GM12872 (cell line): ENCODE measurements around the gene APOB.

Experiments
- TF ChIP-seq, protein P1 (sequence below): IDR thresholded peaks from 3 replicates; pipeline ENCODE4 v1.5.1; 2011; ENCODE audit warnings: low read depth, mild to moderate bottlenecking, low read length, moderate library complexity; ENCODE audit not compliant: insufficient read depth

Gene APOB

GRCh38 chr2:21011453-21011852, 32.4 kb downstream of the APOB start:
- TF ChIP-seq, protein P1, sequence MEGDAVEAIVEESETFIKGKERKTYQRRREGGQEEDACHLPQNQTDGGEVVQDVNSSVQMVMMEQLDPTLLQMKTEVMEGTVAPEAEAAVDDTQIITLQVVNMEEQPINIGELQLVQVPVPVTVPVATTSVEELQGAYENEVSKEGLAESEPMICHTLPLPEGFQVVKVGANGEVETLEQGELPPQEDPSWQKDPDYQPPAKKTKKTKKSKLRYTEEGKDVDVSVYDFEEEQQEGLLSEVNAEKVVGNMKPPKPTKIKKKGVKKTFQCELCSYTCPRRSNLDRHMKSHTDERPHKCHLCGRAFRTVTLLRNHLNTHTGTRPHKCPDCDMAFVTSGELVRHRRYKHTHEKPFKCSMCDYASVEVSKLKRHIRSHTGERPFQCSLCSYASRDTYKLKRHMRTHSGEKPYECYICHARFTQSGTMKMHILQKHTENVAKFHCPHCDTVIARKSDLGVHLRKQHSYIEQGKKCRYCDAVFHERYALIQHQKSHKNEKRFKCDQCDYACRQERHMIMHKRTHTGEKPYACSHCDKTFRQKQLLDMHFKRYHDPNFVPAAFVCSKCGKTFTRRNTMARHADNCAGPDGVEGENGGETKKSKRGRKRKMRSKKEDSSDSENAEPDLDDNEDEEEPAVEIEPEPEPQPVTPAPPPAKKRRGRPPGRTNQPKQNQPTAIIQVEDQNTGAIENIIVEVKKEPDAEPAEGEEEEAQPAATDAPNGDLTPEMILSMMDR, result no peak

DNA sequence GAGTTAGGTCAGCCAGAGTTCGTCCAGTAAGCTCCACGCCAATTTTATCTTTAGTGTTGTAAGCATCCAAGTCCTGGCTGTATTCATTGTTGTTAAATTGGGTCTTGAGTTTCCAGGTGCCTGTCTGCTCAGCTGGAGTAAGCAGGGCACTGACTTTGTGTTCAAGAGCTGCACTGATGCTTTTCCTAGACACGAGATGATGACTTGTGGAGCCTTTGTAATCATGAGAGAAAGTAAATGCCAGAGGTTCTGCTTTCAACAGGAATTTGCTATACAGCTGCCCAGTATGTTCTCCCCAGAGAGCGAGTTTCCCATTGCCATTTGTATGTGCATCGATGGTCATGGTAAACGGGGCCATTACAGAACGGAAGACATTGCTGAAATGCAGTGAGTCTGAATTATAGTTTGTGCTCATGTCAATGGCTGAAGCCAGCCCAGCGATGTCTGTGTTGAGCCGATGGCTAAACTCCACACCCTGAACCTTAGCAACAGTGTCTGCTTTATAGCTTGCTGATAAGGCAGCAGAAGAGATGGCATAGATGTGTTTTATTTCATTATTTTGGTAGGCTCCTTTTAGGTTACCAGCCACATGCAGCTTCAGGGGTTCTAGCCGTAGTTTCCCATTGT, 32.9 kb downstream of the APOB start:
- TF ChIP-seq, protein P1, result no peak

GRCh38 chr2:21009662-21010225, 34.1 kb downstream of the APOB start:
- TF ChIP-seq, protein P1, result no peak

DNA sequence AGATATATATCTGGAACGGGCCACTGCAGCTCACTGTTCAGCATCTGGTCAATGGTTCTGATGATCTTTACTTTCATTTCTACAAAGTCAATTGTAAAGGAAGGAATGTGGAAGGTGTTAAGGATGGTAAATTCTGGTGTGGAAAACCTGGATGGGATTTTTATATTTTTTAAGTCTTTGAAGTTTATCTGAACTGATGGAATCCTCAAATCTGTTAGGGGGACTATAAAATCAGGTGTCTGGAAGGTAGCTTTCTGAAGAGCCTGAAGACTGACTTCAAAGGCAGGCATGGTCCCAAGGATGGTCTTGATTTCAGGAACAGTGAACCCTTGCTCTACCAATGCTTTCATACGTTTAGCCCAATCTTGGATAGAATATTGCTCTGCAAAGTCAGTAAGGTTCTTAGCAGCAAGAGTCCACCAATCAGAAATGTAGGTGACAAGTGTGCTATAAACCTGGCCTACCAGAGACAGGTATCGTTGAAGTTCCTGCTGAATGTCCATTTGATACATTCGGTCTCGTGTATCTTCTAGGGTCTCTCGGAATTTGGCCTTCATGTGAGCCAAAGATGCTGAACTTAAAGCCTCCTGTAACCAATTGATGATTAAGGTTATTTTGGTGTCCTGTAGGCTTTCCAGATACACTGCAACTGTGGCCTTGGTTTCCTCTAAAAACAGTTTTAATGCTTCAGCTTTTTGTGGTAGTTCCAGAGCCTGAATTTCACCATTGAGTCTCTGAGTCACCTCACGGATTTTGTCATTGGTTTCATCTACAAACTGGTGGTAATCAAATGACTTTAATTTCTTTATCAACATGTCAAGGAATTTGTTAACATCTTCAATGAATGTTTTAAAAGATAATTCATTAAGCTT, 34.8 kb downstream of the APOB start:
- TF ChIP-seq, protein P1, result no peak

GRCh38 chr2:21008014-21008789, 35.7 kb downstream of the APOB start:
- TF ChIP-seq, protein P1, result no peak

GRCh38 chr2:21007129-21008013, 36.5 kb downstream of the APOB start:
- TF ChIP-seq, protein P1, result no peak
